H1 (cell line): ENCODE data around the gene PPP2R3C. TPM values are rescaled to one million over a fixed set of nuclear protein-coding genes. Genes with fewer than 3 reads are reported as not detected.

ENCODE experiments used
- CTCF ChIA-PET: fragments of 300-600 bp; sonication (Branson Sonifier 250); formaldehyde crosslinking; loops from one replicate; lab custom pipeline; 2021; ENCODE audit not compliant: partially characterized antibody; lab: Charles Lee
- POLR2A ChIA-PET: fragments of 300-600 bp; sonication (Branson Sonifier 250); formaldehyde crosslinking; loops from one replicate; lab custom pipeline; 2021; ENCODE audit warnings: inconsistent platforms; ENCODE audit not compliant: partially characterized antibody; lab: Charles Lee
- DNase-seq, 2 experiments: peaks; one replicate each; pipeline versions ENCODE4 v3.0.0 to v3.0.0-alpha.2; 2010 to 2022; ENCODE audit warnings: low spot score in 2 of 2, low read depth in 1 of 2, mixed read lengths in 1 of 2
- FAIRE-seq: peaks from 2 replicates; lab custom pipeline; 2011; peaks lifted over from hg19 to GRCh38; lab: Jason Lieb, UNC
- H2AFZ ChIP-seq: 2 replicates; pipeline ENCODE4 v1.8.1; 2012; ENCODE audit warnings: low read length, inconsistent platforms
- H2AK5ac ChIP-seq: 2 replicates; pipeline ENCODE4 v1.6.1; 2013; ENCODE audit warnings: low read depth, low read length
- H2BK120ac ChIP-seq: replicated peaks from 2 replicates; pipeline ENCODE3; 2013; ENCODE audit warnings: low read depth, low read length, inconsistent platforms
- H2BK12ac ChIP-seq: 2 replicates; pipeline ENCODE4 v1.6.1; 2013; ENCODE audit warnings: low read depth, low read length
- H2BK15ac ChIP-seq: 2 replicates; pipeline ENCODE4 v1.6.1; 2013; ENCODE audit warnings: low read length
- H2BK20ac ChIP-seq: 2 replicates; pipeline ENCODE4 v1.6.1; 2013; ENCODE audit warnings: low read length
- H2BK5ac ChIP-seq: 2 replicates; pipeline ENCODE4 v1.6.1; 2013; ENCODE audit warnings: low read depth, low read length
- H3K14ac ChIP-seq: 2 replicates; pipeline ENCODE4 v1.6.1; 2013; ENCODE audit warnings: inconsistent platforms; ENCODE audit not compliant: insufficient read length
- H3K18ac ChIP-seq: 2 replicates; pipeline ENCODE4 v1.6.1; 2013; ENCODE audit warnings: low read length; ENCODE audit errors: extremely low read depth
- H3K23ac ChIP-seq: 2 replicates; pipeline ENCODE4 v1.6.1; 2013; ENCODE audit warnings: inconsistent platforms; ENCODE audit not compliant: insufficient read length
- H3K23me2 ChIP-seq: 2 replicates; pipeline ENCODE4 v1.6.1; 2013; ENCODE audit warnings: low read depth, low read length
- H3K27ac ChIP-seq: 2 replicates; pipeline ENCODE4 v1.6.1; 2011; ENCODE audit warnings: low read depth, low read length, inconsistent platforms
- H3K27me3 ChIP-seq, 4 experiments: replicated peaks in 1 of 4; 1 replicate in 1 of 4; 2 replicates in 3 of 4; pipeline versions ENCODE4 v1.6.1 to v1.8.1; 2011 to 2013; ENCODE audit warnings: low read length in 3 of 4, mild to moderate bottlenecking in 3 of 4, inconsistent platforms in 2 of 4, mixed read lengths in 2 of 4, moderate library complexity in 1 of 4; ENCODE audit not compliant: control insufficient read depth in 3 of 4, insufficient read depth in 3 of 4; ENCODE audit errors: extremely low read depth in 1 of 4
- H3K36me3 ChIP-seq, 4 experiments: 2 replicates each; pipeline versions ENCODE4 v1.6.1 to v1.8.1; 2011 to 2013; ENCODE audit warnings: mild to moderate bottlenecking in 4 of 4, low read length in 3 of 4, moderate library complexity in 2 of 4, control low read depth in 1 of 4, inconsistent platforms in 1 of 4; ENCODE audit not compliant: insufficient read depth in 4 of 4, control insufficient read depth in 2 of 4
- H3K4ac ChIP-seq: replicated peaks from 2 replicates; pipeline ENCODE3; 2013; ENCODE audit warnings: low read length, low read depth, mixed read lengths, inconsistent platforms; ENCODE audit not compliant: insufficient read length
- H3K4me1 ChIP-seq, 4 experiments: replicated peaks in 1 of 4; 1 replicate in 1 of 4; 2 replicates in 3 of 4; pipeline versions ENCODE4 v1.6.1 to v1.8.1; 2011 to 2013; ENCODE audit warnings: low read length in 3 of 4, inconsistent platforms in 2 of 4, mixed read lengths in 1 of 4; ENCODE audit not compliant: insufficient read depth in 4 of 4, control insufficient read depth in 3 of 4
- H3K4me2 ChIP-seq, 2 experiments: 2 replicates each; pipeline versions ENCODE4 v1.6.1 to v1.8.1; 2011 to 2013; ENCODE audit warnings: low read depth in 2 of 2, low read length in 2 of 2, control low read depth in 1 of 2, inconsistent platforms in 1 of 2, mild to moderate bottlenecking in 1 of 2; ENCODE audit not compliant: insufficient read depth in 1 of 2
- H3K4me3 ChIP-seq, 4 experiments: fragments of 200-600, 300-600 bp in 1 of 4; sonication (generic), shearing (Covaris generic), sonication (Bioruptor Twin) in 1 of 4; 2 replicates each; pipeline versions ENCODE4 v1.5.1 to v1.8.1; 2011 to 2016; ENCODE audit warnings: low read length in 4 of 4, low read depth in 3 of 4, control low read depth in 2 of 4, inconsistent platforms in 2 of 4, mild to moderate bottlenecking in 2 of 4, mixed read lengths in 1 of 4, moderate library complexity in 1 of 4; ENCODE audit not compliant: insufficient read depth in 2 of 4; ENCODE audit errors: extremely low read depth in 1 of 4
- H3K56ac ChIP-seq: replicated peaks from 2 replicates; pipeline ENCODE3; 2013; ENCODE audit warnings: low read depth, mild to moderate bottlenecking, mixed read lengths, low read length, inconsistent platforms; ENCODE audit not compliant: insufficient read length
- H3K79me1 ChIP-seq: 2 replicates; pipeline ENCODE4 v1.6.1; 2013; ENCODE audit warnings: low read depth, low read length, control low read depth
- H3K79me2 ChIP-seq, 2 experiments: 2 replicates each; pipeline versions ENCODE4 v1.6.1 to v1.8.1; 2012 to 2013; ENCODE audit warnings: low read length in 2 of 2, mild to moderate bottlenecking in 2 of 2, inconsistent platforms in 1 of 2; ENCODE audit not compliant: insufficient read depth in 2 of 2, control insufficient read depth in 1 of 2
- H3K9ac ChIP-seq, 4 experiments: replicated peaks in 1 of 4; 1 replicate in 1 of 4; 2 replicates in 3 of 4; pipeline versions ENCODE4 v1.6.1 to v1.8.1; 2011 to 2013; ENCODE audit warnings: low read depth in 3 of 4, low read length in 3 of 4, control low read depth in 2 of 4, mild to moderate bottlenecking in 2 of 4, moderate library complexity in 2 of 4, inconsistent platforms in 1 of 4; ENCODE audit errors: extremely low read depth in 1 of 4
- H3K9me3 ChIP-seq, 2 experiments: 2 replicates each; pipeline versions ENCODE4 v1.6.1 to v1.8.1; 2012 to 2013; ENCODE audit warnings: mild to moderate bottlenecking in 2 of 2, moderate library complexity in 2 of 2, control low read depth in 1 of 2, inconsistent platforms in 1 of 2, low read depth in 1 of 2, low read length in 1 of 2, mixed read lengths in 1 of 2; ENCODE audit not compliant: insufficient read depth in 2 of 2
- H4K20me1 ChIP-seq, 2 experiments: replicated peaks in 1 of 2; 2 replicates each; pipeline versions ENCODE3 to v1.8.1; 2011 to 2013; ENCODE audit warnings: inconsistent platforms in 2 of 2, low read length in 2 of 2, mild to moderate bottlenecking in 1 of 2; ENCODE audit not compliant: insufficient read depth in 2 of 2, control insufficient read depth in 1 of 2
- H4K5ac ChIP-seq: 2 replicates; pipeline ENCODE4 v1.6.1; 2013; ENCODE audit warnings: low read length, low read depth, mixed read lengths, inconsistent platforms; ENCODE audit not compliant: insufficient read length
- H4K8ac ChIP-seq: 2 replicates; pipeline ENCODE4 v1.8.0; 2013; ENCODE audit warnings: mild to moderate bottlenecking, moderate library complexity, low read length, inconsistent platforms; ENCODE audit not compliant: insufficient read depth; ENCODE audit errors: extremely low read depth
- H4K91ac ChIP-seq: replicated peaks from 2 replicates; pipeline ENCODE3; 2013; ENCODE audit warnings: low read length, mixed read lengths, inconsistent platforms; ENCODE audit not compliant: insufficient read length
- BCL11A ChIP-seq, 2 experiments: IDR thresholded peaks; one replicate each; pipeline ENCODE4 v1.6.1; 2011; ENCODE audit warnings: low read depth in 2 of 2, low read length in 2 of 2, mild to moderate bottlenecking in 2 of 2
- BRCA1 ChIP-seq: IDR thresholded peaks from 2 replicates; pipeline ENCODE4 v1.6.1; 2012; ENCODE audit warnings: low read depth, low read length, improper control_type of control experiment
- CBX8 ChIP-seq: fragments of 300-800, 300-1000 bp; sonication (generic); IDR thresholded peaks from 2 replicates; pipeline ENCODE4 v1.7.1; 2016; ENCODE audit warnings: low read depth, low read length, borderline replicate concordance
- CTCF ChIP-seq, 3 experiments: IDR thresholded peaks; 1 replicate in 2 of 3; 2 replicates in 1 of 3; pipeline versions ENCODE4 v1.5.1 to v1.6.1; 2011; ENCODE audit warnings: low read length in 3 of 3, mild to moderate bottlenecking in 3 of 3, inconsistent platforms in 2 of 3, low read depth in 1 of 3, moderate library complexity in 1 of 3; ENCODE audit not compliant: insufficient read depth in 1 of 3; ENCODE audit errors: control extremely low read depth in 1 of 3
- POLR2AphosphoS5 ChIP-seq: IDR thresholded peaks from 2 replicates; pipeline ENCODE4 v1.6.1; 2011; ENCODE audit warnings: low read depth, low read length
- POU5F1 ChIP-seq: IDR thresholded peaks from 2 replicates; pipeline ENCODE4 v1.6.1; 2011; ENCODE audit warnings: low read depth, mild to moderate bottlenecking, low read length, moderate library complexity
- WGBS, 2 experiments: shearing (Covaris generic) in 1 of 2; methylation state at CpG; one replicate each; pipeline versions ENCODE4 v1.1.6 to v1.1.7; 2013 to 2015; ENCODE audit warnings: low lambda C conversion rate in 2 of 2, mixed read lengths in 2 of 2, inconsistent platforms in 1 of 2, low coverage in 1 of 2, missing lambda C conversion rate in 1 of 2; ENCODE audit not compliant: insufficient replicate concordance in 2 of 2, insufficient coverage in 1 of 2, insufficient read length in 1 of 2; ENCODE audit errors: extremely low coverage in 1 of 2, missing lambda C conversion rate in 1 of 2; 5-methylcytosine and 5-hydroxymethylcytosine counted together
- polyA plus RNA-seq, 7 experiments: library from polyadenylated mRNA; depleted of rRNA in 3 of 7; stranded (reverse) in 5 of 7; unstranded in 2 of 7; fragments of >200 nt in 5 of 7; fragments of 200-250 nt in 2 of 7; gene quantifications; 1 replicate in 5 of 7; 2 replicates in 1 of 7; 4 replicates in 1 of 7; pipeline versions ENCODE4 v1.2.1 to v1.2.3, GENCODE V29; 2011 to 2013; ENCODE audit warnings: missing spikeins in 2 of 7, mixed read lengths in 2 of 7
- total RNA-seq: library from RNA; stranded (reverse); fragmentation: NEBNext Ultra II Directional; extraction: Animal tissue kit (Norgen Biotek cat#: 25700); gene quantifications from 2 replicates; pipeline ENCODE4 v1.2.1, GENCODE V29; 2021

PPP2R3C gene
- total and polyA plus RNA-seq, 2 of the 8 experiments (the other 6 are each of a cell fraction or from before 2014, with no cell fraction given), result 7.1 to 26.7 TPM

- no peak overlapping the region for H3K4ac ChIP-seq
- peaks cover 0 to 4% (median 0%) of the 10 kb centered on the region in 4 experiments; a peak in 3 of 7 replicates for H3K4me1 ChIP-seq
- no peak overlapping the region for H4K8ac ChIP-seq
- H4K20me1 ChIP-seq, result no peaks in the 10 kb centered on the region
- no peak overlapping the region for H2AFZ ChIP-seq
- TF ChIP-seq BRCA1 (no peak), CBX8 (no peak), POU5F1 (no peak), CTCF (IDR thresholded peaks at IDR 0.05; ENCODE audit: control extremely low read depth in 1 of 3, insufficient read depth in 1 of 3, low read depth in 1 of 3, low read length in 3 of 3) (no peak), BCL11A (IDR thresholded peaks at IDR 0.05; ENCODE audit: low read depth in 2 of 2, low read length in 2 of 2) (no peak), POLR2AphosphoS5 (no peak)
- TF ChIP-seq, all 59 proteins: peak for 0
- Histone ChIP-seq H3K56ac (no peak overlapping the region), H3K23ac (no peak overlapping the region), H3K27ac (no peak overlapping the region), H3K9ac (no peak overlapping the region), H3K18ac (no peak overlapping the region), H3K27me3 (no peaks in the 10 kb centered on the region), H2BK120ac (no peak overlapping the region), H3K4me3 (no peak overlapping the region), H2BK12ac (no peak overlapping the region), H3K9me3 (no peaks in the 10 kb centered on the region), H3K79me2 (no peaks in the 10 kb centered on the region), H3K23me2 (no peaks in the 10 kb centered on the region), H3K79me1 (no peaks in the 10 kb centered on the region; the same call in 1 of the 2 replicates), H4K91ac (no peak overlapping the region), H2BK15ac (no peak overlapping the region), H3K4me2 (no peak overlapping the region), H3K36me3 (peaks cover 0 to 5% (median 0%) of the 10 kb centered on the region in 4 experiments; a peak in 1 of 8 replicates), H3K14ac (no peak overlapping the region), H2BK20ac (no peak overlapping the region), H2BK5ac (no peak overlapping the region), H2AK5ac (no peak overlapping the region), H4K5ac (no peak overlapping the region)
- POLR2A ChIA-PET, result no interaction called here
- DNase-seq (no peak), FAIRE-seq (no peak)
- 90% methylated on average over 6 of the region's 6 CpGs; no CpG with 5 or more reads in 1 of the 2 experiments for WGBS, 2 experiments
- CTCF ChIA-PET, result interaction anchor here (1.3 kb wide), 1 partner anchor 253 kb away, joined by 5 read pairs; no protein-coding TSS in a partner anchor
Measured at GRCh38 chr14:35159742-35160409, 38.1 kb upstream of the PPP2R3C start.
